ENCODE results near the gene CPED1. TPM values are rescaled to one million over a fixed set of nuclear protein-coding genes. Genes with fewer than 3 reads are reported as not detected.

CPED1 gene
- polyA plus RNA-seq, 1 donor from 2014 or later = not detected

GRCh38 chr7:121278120-121279021 is 289.9 kb downstream of the CPED1 start:
- TF ChIP-seq MXI1 (conservative IDR thresholded peaks at IDR 0.05; ENCODE audit: poor library complexity, severe bottlenecking) (no peak), TAF1 (IDR thresholded peaks at IDR 0.05; ENCODE audit: low read depth) (no peak), CTCF (IDR thresholded peaks at IDR 0.05; ENCODE audit: poor library complexity, severe bottlenecking) (no peak), RAD21 (conservative IDR thresholded peaks at IDR 0.05) (no peak), POLR2AphosphoS5 (IDR thresholded peaks at IDR 0.05) (no peak), REST (IDR thresholded peaks at IDR 0.05; ENCODE audit: borderline replicate concordance) (no peak), EZH2 (IDR thresholded peaks at IDR 0.05; ENCODE audit: borderline replicate concordance, insufficient read depth, low read length, poor library complexity, severe bottlenecking) (no peak), EP300 (conservative IDR thresholded peaks at IDR 0.05; ENCODE audit: poor library complexity, severe bottlenecking) (no peak), SMC3 (conservative IDR thresholded peaks at IDR 0.05; ENCODE audit: poor library complexity) (no peak)
- no peak overlapping the region for H3K4me2 ChIP-seq (ENCODE audit: low read length)
- H3K36me3 ChIP-seq (ENCODE audit: insufficient read depth, low read length) = no peaks in the 10 kb centered on the region
- no peaks in the 10 kb centered on the region for H3K9me2 ChIP-seq (ENCODE audit: insufficient read depth, low read length)
- H4K20me1 ChIP-seq (ENCODE audit: insufficient read depth) = no peaks in the 10 kb centered on the region
- H3K9me3 ChIP-seq (ENCODE audit: low read length) = no peaks in the 10 kb centered on the region
- no peaks in the 10 kb centered on the region for H3F3A ChIP-seq (ENCODE audit: insufficient read depth, low read length, poor library complexity, severe bottlenecking)
- no peaks in the 10 kb centered on the region for H3K79me2 ChIP-seq (replicated peaks; ENCODE audit: insufficient read depth, low read length)
- H3K27me3 ChIP-seq (ENCODE audit: insufficient read depth, low read depth, low read length) = no peaks in the 10 kb centered on the region
- no peak overlapping the region for H2AFZ ChIP-seq (ENCODE audit: low read depth, low read length)
- no peak overlapping the region for H3K9ac ChIP-seq (ENCODE audit: low read length)
- no peak overlapping the region for H3K27ac ChIP-seq (ENCODE audit: low read length)
- H3K4me3 ChIP-seq (ENCODE audit: low read length) = no peak overlapping the region

GRCh38 chr7:121279060-121279620 is 290.6 kb downstream of the CPED1 start:
- no peak overlapping the region for H3K4me3 ChIP-seq (ENCODE audit: low read length)
- H3F3A ChIP-seq (ENCODE audit: insufficient read depth, low read length, poor library complexity, severe bottlenecking) = no peaks in the 10 kb centered on the region
- H2AFZ ChIP-seq (ENCODE audit: low read depth, low read length) = no peak overlapping the region
- no peaks in the 10 kb centered on the region for H3K36me3 ChIP-seq (ENCODE audit: insufficient read depth, low read length)
- no peaks in the 10 kb centered on the region for H3K9me3 ChIP-seq (ENCODE audit: low read length)
- H3K79me2 ChIP-seq (replicated peaks; ENCODE audit: insufficient read depth, low read length) = no peaks in the 10 kb centered on the region
- no peaks in the 10 kb centered on the region for H3K9me2 ChIP-seq (ENCODE audit: insufficient read depth, low read length)
- H4K20me1 ChIP-seq (ENCODE audit: insufficient read depth) = no peaks in the 10 kb centered on the region
- no peak overlapping the region for H3K4me2 ChIP-seq (ENCODE audit: low read length)
- no peak overlapping the region for H3K27ac ChIP-seq (ENCODE audit: low read length)
- no peaks in the 10 kb centered on the region for H3K27me3 ChIP-seq (ENCODE audit: insufficient read depth, low read depth, low read length)
- no peak overlapping the region for H3K9ac ChIP-seq (ENCODE audit: low read length)
- no peak for TF ChIP-seq EZH2 (IDR thresholded peaks at IDR 0.05; ENCODE audit: borderline replicate concordance, insufficient read depth, low read length, poor library complexity, severe bottlenecking)
- TF ChIP-seq RAD21 (conservative IDR thresholded peaks at IDR 0.05) = no peak
- TF ChIP-seq REST (IDR thresholded peaks at IDR 0.05; ENCODE audit: borderline replicate concordance) = no peak
- TF ChIP-seq TAF1 (IDR thresholded peaks at IDR 0.05; ENCODE audit: low read depth) = no peak
- no peak for TF ChIP-seq MXI1 (conservative IDR thresholded peaks at IDR 0.05; ENCODE audit: poor library complexity, severe bottlenecking)
- no peak for TF ChIP-seq CTCF (IDR thresholded peaks at IDR 0.05; ENCODE audit: poor library complexity, severe bottlenecking)
